SK-N-MC (cell line): Measurements from ENCODE around the gene GRK2.

ENCODE experiments used
- EZH2 ChIP-seq: fragments of 200-600 bp; sonication (generic); IDR thresholded peaks from one replicate; pipeline ENCODE4 v1.6.1; 2017; ENCODE audit warnings: antibody characterized with exemption
- FOXP2 ChIP-seq: optimal IDR thresholded peaks from 2 replicates; pipeline ENCODE3; 2011; ENCODE audit warnings: mild to moderate bottlenecking, moderate library complexity; ENCODE audit not compliant: insufficient read depth; ENCODE audit errors: extremely low read length, control extremely low read depth
- POLR2AphosphoS5 ChIP-seq: IDR thresholded peaks from 2 replicates; pipeline ENCODE4 v1.6.1; 2012; ENCODE audit warnings: mild to moderate bottlenecking, low read depth, low read length, borderline replicate concordance

DNA sequence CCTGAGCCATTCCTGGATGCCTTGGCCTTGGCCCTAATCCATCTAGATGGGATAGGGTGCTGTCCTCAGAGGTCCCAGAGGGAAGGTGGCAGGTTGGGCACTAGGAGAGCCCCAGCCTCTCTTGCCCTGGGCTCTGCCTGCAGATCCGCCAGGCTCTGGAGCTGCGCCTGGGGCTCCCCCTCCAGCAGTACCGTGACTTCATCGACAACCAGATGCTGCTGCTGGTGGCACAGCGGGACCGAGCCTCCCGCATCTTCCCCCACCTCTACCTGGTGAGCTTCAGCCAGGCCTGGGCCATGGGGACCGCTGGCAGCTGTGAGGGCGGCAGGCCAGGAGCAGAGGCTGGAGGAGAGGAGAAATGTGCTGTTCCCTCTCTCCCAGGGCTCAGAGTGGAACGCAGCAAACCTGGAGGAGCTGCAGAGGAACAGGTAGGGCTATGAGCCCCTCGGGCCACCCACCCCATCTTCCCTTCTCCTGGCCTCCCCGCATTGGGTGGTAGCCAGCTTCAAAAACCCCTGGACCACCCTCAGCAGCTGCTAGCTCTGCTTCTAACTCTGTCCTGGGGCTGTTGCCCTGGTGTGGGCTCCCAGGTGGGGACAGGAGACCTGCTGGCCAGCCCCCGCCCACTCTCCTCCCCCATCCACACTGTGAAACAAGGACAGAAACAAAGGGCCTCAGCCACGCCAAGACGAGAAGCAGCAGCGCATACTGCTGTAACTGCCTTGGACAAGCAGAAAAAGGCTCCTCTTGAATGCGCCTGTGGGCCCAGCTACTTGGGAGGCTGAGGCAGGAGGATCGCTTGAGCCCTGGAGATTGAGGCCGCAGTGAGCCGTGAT lies 42.0 kb downstream of the GRK2 start:
- TF ChIP-seq EZH2 (no peak), POLR2AphosphoS5 (no peak), FOXP2 (no peak)
